A673 (cell line): ENCODE results near the gene SLC14A1.

Experiments
- EZH2 ChIP-seq: fragments of 200-600 bp; sonication (generic); IDR thresholded peaks from 2 replicates; pipeline ENCODE4 v1.6.1; 2017; ENCODE audit warnings: borderline replicate concordance, low read depth, mild to moderate bottlenecking, mixed read lengths, antibody characterized with exemption, low read length; ENCODE audit not compliant: poor library complexity, severe bottlenecking
- TF ChIP-seq, protein P1 (sequence below): fragments of 300-800, 200-600 bp; sonication (generic); conservative IDR thresholded peaks from 2 replicates; pipeline ENCODE4 v1.5.1; 2017; ENCODE audit warnings: low read depth, mild to moderate bottlenecking, antibody characterized with exemption, low read length, moderate library complexity, mixed read lengths

DNA sequence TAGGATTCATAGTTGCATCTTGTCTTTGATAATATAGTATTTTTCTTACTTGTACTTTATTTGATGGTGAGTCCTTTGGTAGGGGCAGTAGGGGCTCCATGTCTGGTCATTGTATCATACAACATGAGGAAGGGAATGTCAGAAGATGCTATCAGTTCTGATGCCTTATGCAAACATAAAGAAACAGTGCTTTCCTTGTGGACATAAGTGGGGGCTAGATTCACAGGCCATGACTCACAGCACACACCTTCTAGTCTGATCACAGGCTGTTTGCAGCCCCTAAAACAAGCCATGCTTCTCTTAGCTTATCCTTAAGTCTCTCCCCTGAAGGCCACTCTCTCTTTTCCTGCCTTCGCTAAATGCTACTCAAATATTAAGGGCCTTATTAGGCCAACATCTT lies 10.7 kb upstream of the SLC14A1 start:
- TF ChIP-seq, protein P1, sequence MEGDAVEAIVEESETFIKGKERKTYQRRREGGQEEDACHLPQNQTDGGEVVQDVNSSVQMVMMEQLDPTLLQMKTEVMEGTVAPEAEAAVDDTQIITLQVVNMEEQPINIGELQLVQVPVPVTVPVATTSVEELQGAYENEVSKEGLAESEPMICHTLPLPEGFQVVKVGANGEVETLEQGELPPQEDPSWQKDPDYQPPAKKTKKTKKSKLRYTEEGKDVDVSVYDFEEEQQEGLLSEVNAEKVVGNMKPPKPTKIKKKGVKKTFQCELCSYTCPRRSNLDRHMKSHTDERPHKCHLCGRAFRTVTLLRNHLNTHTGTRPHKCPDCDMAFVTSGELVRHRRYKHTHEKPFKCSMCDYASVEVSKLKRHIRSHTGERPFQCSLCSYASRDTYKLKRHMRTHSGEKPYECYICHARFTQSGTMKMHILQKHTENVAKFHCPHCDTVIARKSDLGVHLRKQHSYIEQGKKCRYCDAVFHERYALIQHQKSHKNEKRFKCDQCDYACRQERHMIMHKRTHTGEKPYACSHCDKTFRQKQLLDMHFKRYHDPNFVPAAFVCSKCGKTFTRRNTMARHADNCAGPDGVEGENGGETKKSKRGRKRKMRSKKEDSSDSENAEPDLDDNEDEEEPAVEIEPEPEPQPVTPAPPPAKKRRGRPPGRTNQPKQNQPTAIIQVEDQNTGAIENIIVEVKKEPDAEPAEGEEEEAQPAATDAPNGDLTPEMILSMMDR = no peak
- no peak for TF ChIP-seq EZH2
